ENCODE results near the gene CKM. TPM values are rescaled to one million over a fixed set of nuclear protein-coding genes. Genes with fewer than 3 reads are reported as not detected.

Gene CKM
- total RNA-seq, 1 donor from 2014 or later = not detected

GRCh38 chr19:45291834-45292233, 30.8 kb downstream of the CKM start:
- FAIRE-seq (no peak), DNase-seq (ENCODE audit: low read depth) (no peak)
- Mint-ChIP-seq H3K4me1 (ENCODE audit: low read depth, unreplicated experiment) (peaks cover 4% of the 10 kb centered on the region), H3K27me3 (ENCODE audit: low read depth, unreplicated experiment) (no peaks in the 10 kb centered on the region), H3K36me3 (ENCODE audit: low read depth, unreplicated experiment) (peaks cover 38% of the 10 kb centered on the region), H3K9me3 (ENCODE audit: unreplicated experiment) (no peaks in the 10 kb centered on the region), H3K4me3 (ENCODE audit: unreplicated experiment) (no peak overlapping the region), H3K27ac (ENCODE audit: unreplicated experiment) (no peak overlapping the region)
- Histone ChIP-seq H2AFZ (ENCODE audit: low read depth, low read length) (no peak overlapping the region), H3K4me2 (ENCODE audit: low read length) (no peak overlapping the region), H3K27me3 (ENCODE audit: insufficient read depth, low read length) (no peaks in the 10 kb centered on the region), H3K9ac (ENCODE audit: low read length) (no peak overlapping the region), H3K79me2 (ENCODE audit: insufficient read depth, low read length) (no peaks in the 10 kb centered on the region), H3K36me3 (ENCODE audit: insufficient read depth, low read length) (peaks cover 4% of the 10 kb centered on the region), H3K9me3 (ENCODE audit: insufficient read depth, low read depth, low read length) (no peaks in the 10 kb centered on the region), H3K4me1 (ENCODE audit: insufficient read depth, low read length) (no peaks in the 10 kb centered on the region), H3K4me3 (ENCODE audit: insufficient read depth, low read depth, low read length) (no peak overlapping the region), H3K27ac (ENCODE audit: low read depth, low read length) (no peak overlapping the region), H4K20me1 (ENCODE audit: insufficient read depth, low read length) (no peaks in the 10 kb centered on the region)
- TF ChIP-seq EZH2 (IDR thresholded peaks at IDR 0.05; ENCODE audit: insufficient read depth, low read length) (no peak), CTCF (IDR thresholded peaks at IDR 0.05; ENCODE audit: insufficient read depth, low read depth, low read length) (no peak)

- TF ChIP-seq EZH2 (IDR thresholded peaks at IDR 0.05; ENCODE audit: insufficient read depth, low read length) (no peak), CTCF (IDR thresholded peaks at IDR 0.05; ENCODE audit: insufficient read depth, low read depth, low read length) (no peak)
Observed at GRCh38 chr19:45290381-45290931, 32.2 kb downstream of the CKM start.

GRCh38 chr19:45283443-45284033, 39.1 kb downstream of the CKM start:
- Mint-ChIP-seq H3K27me3 (ENCODE audit: low read depth, unreplicated experiment) (no peaks in the 10 kb centered on the region), H3K4me1 (ENCODE audit: low read depth, unreplicated experiment) (peaks cover 2% of the 10 kb centered on the region), H3K27ac (ENCODE audit: unreplicated experiment) (peak overlapping the region; percentile 23), H3K9me3 (ENCODE audit: unreplicated experiment) (peaks cover 2% of the 10 kb centered on the region), H3K4me3 (ENCODE audit: unreplicated experiment) (no peak overlapping the region), H3K36me3 (ENCODE audit: low read depth, unreplicated experiment) (peaks cover 32% of the 10 kb centered on the region)
- H2AFZ ChIP-seq (ENCODE audit: low read depth, low read length) = no peak overlapping the region
- H3K36me3 ChIP-seq (ENCODE audit: insufficient read depth, low read length) = peaks cover 5% of the 10 kb centered on the region
- H3K79me2 ChIP-seq (ENCODE audit: insufficient read depth, low read length) = no peaks in the 10 kb centered on the region
- H3K4me1 ChIP-seq (ENCODE audit: insufficient read depth, low read length) = no peaks in the 10 kb centered on the region
- H3K9ac ChIP-seq (ENCODE audit: low read length) = no peak overlapping the region
- no peak overlapping the region for H3K4me3 ChIP-seq (ENCODE audit: insufficient read depth, low read depth, low read length)
- FAIRE-seq (no peak), DNase-seq (ENCODE audit: low read depth) (no peak)
- TF ChIP-seq EZH2 (IDR thresholded peaks at IDR 0.05; ENCODE audit: insufficient read depth, low read length) (no peak), CTCF (IDR thresholded peaks at IDR 0.05; ENCODE audit: insufficient read depth, low read depth, low read length) (no peak)
- no peak overlapping the region for H3K4me2 ChIP-seq (ENCODE audit: low read length)
- H3K27me3 ChIP-seq (ENCODE audit: insufficient read depth, low read length) = no peaks in the 10 kb centered on the region
- H3K9me3 ChIP-seq (ENCODE audit: insufficient read depth, low read depth, low read length) = peaks cover 3% of the 10 kb centered on the region
- H3K27ac ChIP-seq (ENCODE audit: low read depth, low read length) = no peak overlapping the region
- no peaks in the 10 kb centered on the region for H4K20me1 ChIP-seq (ENCODE audit: insufficient read depth, low read length)

More at GRCh38 chr19:45290381-45290931, 32.2 kb downstream of the CKM start:
- Histone ChIP-seq H3K4me1 (ENCODE audit: insufficient read depth, low read length) (no peaks in the 10 kb centered on the region), H3K9ac (ENCODE audit: low read length) (no peak overlapping the region), H3K4me3 (ENCODE audit: insufficient read depth, low read depth, low read length) (no peak overlapping the region), H3K27me3 (ENCODE audit: insufficient read depth, low read length) (no peaks in the 10 kb centered on the region), H3K79me2 (ENCODE audit: insufficient read depth, low read length) (no peaks in the 10 kb centered on the region), H4K20me1 (ENCODE audit: insufficient read depth, low read length) (no peaks in the 10 kb centered on the region), H3K9me3 (ENCODE audit: insufficient read depth, low read depth, low read length) (no peaks in the 10 kb centered on the region), H2AFZ (ENCODE audit: low read depth, low read length) (no peak overlapping the region), H3K27ac (ENCODE audit: low read depth, low read length) (no peak overlapping the region), H3K36me3 (ENCODE audit: insufficient read depth, low read length) (peaks cover 4% of the 10 kb centered on the region), H3K4me2 (ENCODE audit: low read length) (no peak overlapping the region)
- peaks cover 37% of the 10 kb centered on the region for H3K36me3 Mint-ChIP-seq (ENCODE audit: low read depth, unreplicated experiment)
- FAIRE-seq = no peak
- no peaks in the 10 kb centered on the region for H3K27me3 Mint-ChIP-seq (ENCODE audit: low read depth, unreplicated experiment)
- no peak for DNase-seq (ENCODE audit: low read depth)
- H3K4me1 Mint-ChIP-seq (ENCODE audit: low read depth, unreplicated experiment) = peaks cover 4% of the 10 kb centered on the region
- peak overlapping the region; percentile 27 for H3K4me3 Mint-ChIP-seq (ENCODE audit: unreplicated experiment)
- H3K9me3 Mint-ChIP-seq (ENCODE audit: unreplicated experiment) = no peaks in the 10 kb centered on the region
- no peak overlapping the region for H3K27ac Mint-ChIP-seq (ENCODE audit: unreplicated experiment)

Data from astrocyte (in vitro differentiated cells and primary cell).